Adrenal gland (tissue), 19 donors: ENCODE data around the gene MTERF2. TPM values are rescaled to one million over a fixed set of nuclear protein-coding genes. Genes with fewer than 3 reads are reported as not detected.
A peak's percentile ranks its signal among the peaks of the same experiment; 100 is the strongest.

Source experiments
- DNase-seq, 7 donors: peaks; one replicate each; pipeline ENCODE4 v3.0.0-alpha.2; 2019 to 2020
- H3K27ac ChIP-seq, 5 donors: fragments of 200-600 bp; sonication (generic) in 4 of 5; 1 replicate in 3 of 5; 2 replicates in 2 of 5; pipeline versions ENCODE4 v1.5.1 to v1.8.0; 2016 to 2020; ENCODE audit warnings: mild to moderate bottlenecking in 1 of 5
- H3K27me3 ChIP-seq: fragments of 200-600 bp; 2 replicates; pipeline ENCODE4 v1.8.0; 2021
- H3K36me3 ChIP-seq, 2 donors: fragments of 200-600 bp; replicated peaks in 1 of 2; 1 replicate in 1 of 2; 2 replicates in 1 of 2; pipeline versions ENCODE4 v1.5.1 to v1.8.0; 2018 to 2022
- H3K4me1 ChIP-seq, 2 donors: fragments of 200-600 bp; replicated peaks in 1 of 2; 1 replicate in 1 of 2; 2 replicates in 1 of 2; pipeline versions ENCODE4 v1.5.1 to v1.8.0; 2018 to 2021
- H3K4me3 ChIP-seq, 4 donors: fragments of 200-600 bp; sonication (generic) in 3 of 4; one replicate each; pipeline ENCODE4 v1.5.1; 2016 to 2018
- H3K9me3 ChIP-seq, 3 donors: fragments of 200-600 bp; sonication (generic) in 1 of 3; replicated peaks in 1 of 3; 1 replicate in 2 of 3; 2 replicates in 1 of 3; pipeline versions ENCODE4 v1.5.1 to v1.8.0; 2016 to 2021
- POLR2A ChIP-seq, 2 donors: fragments of 450-650 bp; IDR thresholded peaks; one replicate each; pipeline ENCODE4 v1.6.1; 2017; ENCODE audit warnings: antibody characterized with exemption in 2 of 2, mild to moderate bottlenecking in 2 of 2, moderate library complexity in 1 of 2
- WGBS, 4 donors: extraction: QIAGEN DNeasy Blood & Tissue Kit in 2 of 4; methylation state at CpG; one replicate each; pipeline versions ENCODE4 v1.1.5 to v1.1.7; 2013 to 2017; 5-methylcytosine and 5-hydroxymethylcytosine counted together
- intact Hi-C, 2 donors: fragments of 100-400 bp; cut with DNase I; formaldehyde crosslinking; loops; one replicate each; pipeline versions ENCODE4 v1.14.1 to v1.15.0; 2022 to 2023
- long read RNA-seq, 10 donors: library from polyadenylated mRNA in 3 of 10; unstranded in 2 of 10; stranded (forward) in 1 of 10; transcript quantifications; one replicate each; pipeline ENCODE4 v2.0.0 and lab custom pipeline, GENCODE V29; 2021 to 2026
- polyA plus RNA-seq, 3 donors: library from polyadenylated mRNA; stranded (reverse); fragments of 200-250 nt in 2 of 3; fragments of 350-450 nt in 1 of 3; fragmentation: Illumina TruSeq in 1 of 3; extraction: RNeasy Lipid Tissue Mini Kit (QIAGEN cat#74804) in 1 of 3; gene quantifications; one replicate each; pipeline ENCODE4 v1.2.3, GENCODE V29; 2013 to 2014
- total RNA-seq, 9 donors: library from RNA; depleted of rRNA in 4 of 9; stranded (reverse); fragments of >200 nt in 4 of 9; fragments of 120-200 nt in 1 of 9; fragmentation: NEBNext Ultra II Directional in 1 of 9; extraction: Animal tissue kit (Norgen Biotek cat#: 25700) in 1 of 9; gene quantifications; one replicate each; pipeline versions ENCODE4 v1.1.0 to v1.2.4, GENCODE V29; 2013 to 2023
- TF ChIP-seq, protein P1 (sequence below), 6 experiments: fragments of 450-650 bp in 4 of 6; fragments of 200-600 bp in 2 of 6; sonication (generic) in 1 of 6; IDR thresholded peaks; 1 replicate in 5 of 6; 2 replicates in 1 of 6; pipeline versions ENCODE4 v1.5.1 to v1.8.0; 2016 to 2021; ENCODE audit warnings: antibody characterized with exemption in 6 of 6, mild to moderate bottlenecking in 2 of 6, moderate library complexity in 1 of 6
- donor health status: healthy with polysubstance abuse.
- donor health status: Bipolar disorder and iron deficiency.
- donor health status: DM: yes; HTN: yes; CAD: no.
- donor health status: DM: no; HTN: no; CAD: no.
- donor health status: DM: no; HTN: no; CAD: no.
- donor health status: DM: yes; HTN: yes; CAD: no.

MTERF2 gene
- total RNA-seq (10 to 100 TPM; 10.2 to 55.1 (median 27.7) TPM), polyA plus RNA-seq (10 to 100 TPM; 27.8 to 85.0 (median 38.3) TPM)
- long read RNA-seq, donor 1, transcript MTERF2-207 (2 exons, 3,235 nt), result major isoform, 6 of 16 reads
- long read RNA-seq, donor 1, transcript MTERF2-201 (3 exons, 1,790 nt), result minor isoform, 5 of 16 reads
- long read RNA-seq, donor 1, partial matches to known transcripts, result 0 of 16 reads
- long read RNA-seq, donor 1, other reads (novel, unspliced or antisense), result 0 of 16 reads
- long read RNA-seq, donor 2, transcript MTERF2-201 (3 exons, 1,790 nt), result minor isoform, 7 of 22 reads
- long read RNA-seq, donor 2, transcript MTERF2-207 (2 exons, 3,235 nt), result major isoform, 13 of 22 reads
- long read RNA-seq, donor 2, partial matches to known transcripts, result 0 of 22 reads
- long read RNA-seq, donor 2, other reads (novel, unspliced or antisense), result 0 of 22 reads
- long read RNA-seq, donor 3, transcript MTERF2-201 (3 exons, 1,790 nt), result major isoform, 9 of 15 reads
- long read RNA-seq, donor 3, transcript MTERF2-207 (2 exons, 3,235 nt), result minor isoform, 5 of 15 reads
- long read RNA-seq, donor 3, partial matches to known transcripts, result 0 of 15 reads
- long read RNA-seq, donor 3, other reads (novel, unspliced or antisense), result 0 of 15 reads
- long read RNA-seq, donor 4, transcript MTERF2-201 (3 exons, 1,790 nt), result major isoform, 14 of 21 reads
- long read RNA-seq, donor 4, partial matches to known transcripts, result 1 of 21 reads
- long read RNA-seq, donor 4, other reads (novel, unspliced or antisense), result 1 of 21 reads
- long read RNA-seq, donor 5, transcript MTERF2-202 (3 exons, 1,763 nt), result minor isoform, 5 of 49 reads
- long read RNA-seq, donor 5, transcript MTERF2-201 (3 exons, 1,790 nt), result major isoform, 28 of 49 reads
- long read RNA-seq, donor 5, transcript MTERF2-207 (2 exons, 3,235 nt), result minor isoform, 9 of 49 reads
- long read RNA-seq, donor 5, partial matches to known transcripts, result 1 of 49 reads
- long read RNA-seq, donor 5, other reads (novel, unspliced or antisense), result 6 of 49 reads
- long read RNA-seq, donor 6, transcript MTERF2-201 (3 exons, 1,790 nt), result major isoform, 11 of 13 reads
- long read RNA-seq, donor 6, partial matches to known transcripts, result 0 of 13 reads
- long read RNA-seq, donor 6, other reads (novel, unspliced or antisense), result 0 of 13 reads
- long read RNA-seq, donor 7, transcript MTERF2-207 (2 exons, 3,235 nt), result major isoform, 5 of 7 reads
- long read RNA-seq, donor 7, partial matches to known transcripts, result 0 of 7 reads
- long read RNA-seq, donor 7, other reads (novel, unspliced or antisense), result 0 of 7 reads
- long read RNA-seq, donor 8, transcript MTERF2-201 (3 exons, 1,790 nt), result major isoform, 10 of 16 reads
- long read RNA-seq, donor 8, partial matches to known transcripts, result 0 of 16 reads
- long read RNA-seq, donor 8, other reads (novel, unspliced or antisense), result 0 of 16 reads
- long read RNA-seq, donor 9, transcript MTERF2-201 (3 exons, 1,790 nt), result major isoform, 12 of 27 reads
- long read RNA-seq, donor 9, transcript MTERF2-207 (2 exons, 3,235 nt), result major isoform, 12 of 27 reads
- long read RNA-seq, donor 9, partial matches to known transcripts, result 0 of 27 reads
- long read RNA-seq, donor 9, other reads (novel, unspliced or antisense), result 0 of 27 reads
- long read RNA-seq, donor 10, partial matches to known transcripts, result 0 of 7 reads
- long read RNA-seq, donor 10, other reads (novel, unspliced or antisense), result 0 of 7 reads

- H3K4me3 ChIP-seq, result peak within 1 kb of the TSS; percentile 7 to 80 (median 63)
- peak within 1 kb of the TSS; percentile 56 to 92 (median 86) for H3K27ac ChIP-seq
- no peaks in the 10 kb centered on the region for H3K27me3 ChIP-seq
- intact Hi-C loops, result no loop called here
- TF ChIP-seq POLR2A (IDR thresholded peaks at IDR 0.05), result peak; percentile 79 to 90
- TF ChIP-seq, protein P1, sequence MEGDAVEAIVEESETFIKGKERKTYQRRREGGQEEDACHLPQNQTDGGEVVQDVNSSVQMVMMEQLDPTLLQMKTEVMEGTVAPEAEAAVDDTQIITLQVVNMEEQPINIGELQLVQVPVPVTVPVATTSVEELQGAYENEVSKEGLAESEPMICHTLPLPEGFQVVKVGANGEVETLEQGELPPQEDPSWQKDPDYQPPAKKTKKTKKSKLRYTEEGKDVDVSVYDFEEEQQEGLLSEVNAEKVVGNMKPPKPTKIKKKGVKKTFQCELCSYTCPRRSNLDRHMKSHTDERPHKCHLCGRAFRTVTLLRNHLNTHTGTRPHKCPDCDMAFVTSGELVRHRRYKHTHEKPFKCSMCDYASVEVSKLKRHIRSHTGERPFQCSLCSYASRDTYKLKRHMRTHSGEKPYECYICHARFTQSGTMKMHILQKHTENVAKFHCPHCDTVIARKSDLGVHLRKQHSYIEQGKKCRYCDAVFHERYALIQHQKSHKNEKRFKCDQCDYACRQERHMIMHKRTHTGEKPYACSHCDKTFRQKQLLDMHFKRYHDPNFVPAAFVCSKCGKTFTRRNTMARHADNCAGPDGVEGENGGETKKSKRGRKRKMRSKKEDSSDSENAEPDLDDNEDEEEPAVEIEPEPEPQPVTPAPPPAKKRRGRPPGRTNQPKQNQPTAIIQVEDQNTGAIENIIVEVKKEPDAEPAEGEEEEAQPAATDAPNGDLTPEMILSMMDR (IDR thresholded peaks at IDR 0.05), result peak in 2 of 6 experiments; percentile 2 to 10
- peaks cover 0 to 9% of the 10 kb centered on the region in 2 donors for H3K36me3 ChIP-seq
- peak; percentile 92 to 97 (median 95) for DNase-seq
- H3K4me1 ChIP-seq, result peaks cover 12 to 21% of the 10 kb centered on the region in 2 donors
- H3K9me3 ChIP-seq, result no peaks in the 10 kb centered on the region
- 0 to 1% (median 0%) methylated on average over 17 to 50 of the region's 50 CpGs for WGBS, 4 donors
Observed at GRCh38 chr12:106986625-106987389, at the start of gene MTERF2. TSS of gene MTERF2 (minus strand) at chr12:106987146. CDS start at chr12:106978714, 8,432 bp downstream.

- no peak overlapping the region for H3K4me3 ChIP-seq
- no peaks in the 10 kb centered on the region for H3K36me3 ChIP-seq
- no peaks in the 10 kb centered on the region for H3K27me3 ChIP-seq
- H3K27ac ChIP-seq, result no peak overlapping the region
- no peaks in the 10 kb centered on the region for H3K9me3 ChIP-seq
- 76 to 92% (median 88%) methylated on average over 2 of the region's 2 CpGs for WGBS, 4 donors
- TF ChIP-seq, protein P1 (IDR thresholded peaks at IDR 0.05), result no peak
- TF ChIP-seq POLR2A (IDR thresholded peaks at IDR 0.05), result no peak
- DNase-seq, result no peak
- H3K4me1 ChIP-seq, result peaks cover 0 to 4% of the 10 kb centered on the region in 2 donors
- intact Hi-C loops, result no loop called here
Observed at GRCh38 chr12:107035733-107036132, 48.8 kb upstream of the MTERF2 start.
